CD4-positive, CD25-positive, alpha-beta regulatory T cell (primary cell): ENCODE data around the gene LCN12. TPM values are rescaled to one million over a fixed set of nuclear protein-coding genes. Genes with fewer than 3 reads are reported as not detected.

Experiments used
- ATAC-seq, 2 donors: fragments of 150-1000 bp; cut with Tn5 transposase; one replicate each; pipeline ENCODE4 v1.10.0; 2021; ENCODE audit warnings: low read depth in 2 of 2, moderate number of reproducible peaks in 2 of 2, moderate library complexity in 1 of 2
- DNase-seq, 3 donors: peaks; one replicate each; pipeline versions ENCODE4 v3.0.0 to v3.0.0-alpha.2; 2012 to 2022; ENCODE audit warnings: mixed read lengths in 1 of 3
- H3K27ac ChIP-seq: one replicate; pipeline ENCODE4 v1.7.0; 2013; ENCODE audit warnings: mild to moderate bottlenecking, low read length; ENCODE audit not compliant: insufficient read depth, poor library complexity, severe bottlenecking
- H3K27me3 ChIP-seq: one replicate; pipeline ENCODE4 v1.7.0; 2013; ENCODE audit warnings: low read length; ENCODE audit not compliant: control insufficient read depth, insufficient read depth
- H3K36me3 ChIP-seq: one replicate; pipeline ENCODE4 v1.7.0; 2013; ENCODE audit warnings: mild to moderate bottlenecking, low read length, moderate library complexity; ENCODE audit not compliant: control insufficient read depth, insufficient read depth
- H3K4me1 ChIP-seq: 2 replicates; pipeline ENCODE4 v1.7.0; 2013; ENCODE audit warnings: mild to moderate bottlenecking, low read length; ENCODE audit not compliant: insufficient read depth, control insufficient read depth, poor library complexity, severe bottlenecking
- H3K4me3 ChIP-seq: one replicate; pipeline ENCODE4 v1.7.0; 2013; ENCODE audit warnings: low read depth, mild to moderate bottlenecking, low read length, moderate library complexity
- H3K9me3 ChIP-seq, 2 experiments: 1 replicate in 1 of 2; 2 replicates in 1 of 2; pipeline ENCODE4 v1.7.0; 2013; ENCODE audit warnings: low read length in 2 of 2, mild to moderate bottlenecking in 1 of 2, moderate library complexity in 1 of 2; ENCODE audit not compliant: control insufficient read depth in 2 of 2
- H3K27ac Mint-ChIP-seq, 3 donors: one replicate each; pipeline ENCODE4 v1.8.0; 2020 to 2022; ENCODE audit warnings: mild to moderate bottlenecking in 3 of 3, mixed read lengths in 3 of 3, moderate library complexity in 2 of 3
- H3K27me3 Mint-ChIP-seq: one replicate; pipeline ENCODE4 v1.8.0; 2022; ENCODE audit warnings: mild to moderate bottlenecking, mixed read lengths
- H3K36me3 Mint-ChIP-seq: one replicate; pipeline ENCODE4 v1.8.0; 2020; ENCODE audit warnings: mixed read lengths
- H3K4me1 Mint-ChIP-seq, 4 donors: one replicate each; pipeline ENCODE4 v1.8.0; 2020 to 2022; ENCODE audit warnings: mixed read lengths in 4 of 4, mild to moderate bottlenecking in 1 of 4
- H3K4me3 Mint-ChIP-seq, 4 donors: one replicate each; pipeline ENCODE4 v1.8.0; 2020 to 2022; ENCODE audit warnings: mild to moderate bottlenecking in 4 of 4, mixed read lengths in 4 of 4, moderate library complexity in 3 of 4
- H3K9me3 Mint-ChIP-seq, 7 donors: one replicate each; pipeline ENCODE4 v1.8.0; 2020 to 2022; ENCODE audit warnings: mixed read lengths in 7 of 7, mild to moderate bottlenecking in 3 of 7, moderate library complexity in 2 of 7
- polyA plus RNA-seq, 4 donors: library from polyadenylated mRNA; unstranded; fragments of 300-500 nt; fragmentation: Illumina TruSeq; gene quantifications; one replicate each; pipeline ENCODE4 v1.2.3, GENCODE V29; 2021
- total RNA-seq: library from RNA; stranded (reverse); gene quantifications from one replicate; pipeline ENCODE4 v1.2.3, GENCODE V29; 2022

The LCN12 gene
- total and polyA plus RNA-seq, 5 donors from 2014 or later: 1.4 TPM; not detected in 4

DNA sequence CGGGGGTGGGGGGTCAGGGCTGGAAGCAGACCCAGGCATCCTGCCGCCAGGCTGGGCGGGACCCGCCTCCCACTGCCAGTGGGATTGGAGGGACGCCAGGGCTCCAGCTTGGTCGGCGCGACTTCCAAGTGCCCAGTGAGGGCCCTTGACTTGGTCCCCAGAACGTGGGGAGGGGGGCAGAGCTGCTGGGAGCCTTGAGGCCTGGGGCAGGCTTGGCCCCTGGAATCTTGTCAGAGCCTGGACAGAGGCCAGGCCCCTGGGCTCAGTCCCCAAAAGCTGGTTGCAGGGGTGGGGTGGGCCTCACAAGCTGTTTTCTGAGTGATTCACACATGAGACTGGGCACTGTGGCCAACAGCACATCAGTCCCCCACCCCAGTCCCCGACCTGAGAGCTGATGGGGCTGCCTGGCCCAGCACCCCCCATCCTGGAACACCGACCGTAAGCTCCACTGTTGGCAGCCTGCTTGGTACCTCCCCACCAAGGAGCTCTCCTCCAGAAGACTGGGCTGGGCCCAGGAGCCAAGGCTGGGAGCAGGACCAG is 43.8 kb downstream of the LCN12 start:
- peaks cover 63% of the 10 kb centered on the region for H3K4me1 ChIP-seq
- Mint-ChIP-seq H3K4me1 (peaks cover 0 to 43% (median 18%) of the 10 kb centered on the region in 4 donors), H3K4me3 (peak overlapping the region; percentile 38 to 51 (median 48)), H3K36me3 (no peaks in the 10 kb centered on the region), H3K9me3 (no peaks in the 10 kb centered on the region), H3K27me3 (peaks cover 14% of the 10 kb centered on the region), H3K27ac (peak overlapping the region in 1 of 3 donors; percentile 38)
- H3K4me3 ChIP-seq: no peak overlapping the region
- H3K27me3 ChIP-seq: no peaks in the 10 kb centered on the region
- no peaks in the 10 kb centered on the region for H3K9me3 ChIP-seq
- ATAC-seq: no peak
- no peaks in the 10 kb centered on the region for H3K36me3 ChIP-seq
- H3K27ac ChIP-seq: no peak overlapping the region
- DNase-seq: no peak

DNA sequence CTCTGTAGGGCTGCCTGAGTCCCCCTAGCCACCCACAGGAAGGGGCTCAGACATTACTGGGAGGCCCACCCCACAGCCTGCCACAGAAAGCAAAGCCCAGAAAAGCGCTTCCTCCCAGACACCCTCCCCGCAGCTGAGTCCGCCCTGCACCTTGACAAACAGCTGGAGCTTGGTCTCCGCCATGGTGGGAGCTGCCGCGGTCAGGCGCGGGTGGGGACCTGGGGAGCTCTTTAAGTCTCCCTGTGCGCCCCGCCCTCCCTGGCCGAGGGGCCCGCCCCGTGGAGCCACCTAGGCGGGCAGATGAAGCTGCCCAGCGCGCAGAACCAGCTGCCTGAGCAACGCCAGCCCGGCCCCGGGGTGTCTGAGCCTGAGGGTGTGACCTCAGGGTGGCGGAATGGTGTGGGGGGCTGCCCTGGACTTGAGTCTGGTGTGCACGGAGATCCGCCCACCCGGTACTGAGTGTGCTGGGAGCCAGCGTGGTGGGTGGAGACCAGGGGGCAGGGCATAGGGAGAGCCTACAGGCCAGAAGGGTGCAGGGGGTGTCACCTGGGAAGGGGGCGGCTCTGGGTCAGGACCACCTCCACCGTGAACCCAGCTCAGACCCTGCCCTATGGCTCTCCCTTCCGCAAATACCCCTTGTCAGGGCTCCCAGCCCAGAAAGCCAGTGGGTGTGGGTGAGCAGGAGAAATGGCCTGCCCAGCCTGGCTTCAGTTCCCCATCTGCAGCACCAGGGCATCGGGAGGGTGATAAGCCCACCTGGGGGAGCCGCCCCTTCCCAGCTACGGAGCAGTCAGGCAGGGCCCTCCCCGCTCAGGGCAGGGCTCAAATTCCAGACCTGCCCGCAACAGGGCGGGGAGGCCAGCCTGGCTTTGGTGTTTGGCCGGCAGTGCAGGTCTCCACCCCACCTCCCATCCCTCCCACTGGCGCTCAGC is 44.6 kb downstream of the LCN12 start, which contains the start of gene CLIC3:
TSS of gene CLIC3 (minus strand) at position 208 of the 932 bp plus-strand sequence. CDS start at position 183, 25 bp downstream.
- H3K4me3 Mint-ChIP-seq: peak within 1 kb of the TSS; percentile 38 to 51 (median 48)
- peaks cover 14% of the 10 kb centered on the region for H3K27me3 Mint-ChIP-seq
- ATAC-seq (peak in 1 of 2 donors; percentile 13), DNase-seq (peak in 2 of 3 donors; percentile 17 to 75)
- H3K9me3 Mint-ChIP-seq: no peaks in the 10 kb centered on the region
- no peaks in the 10 kb centered on the region for H3K27me3 ChIP-seq
- H3K4me1 Mint-ChIP-seq: peaks cover 0 to 38% (median 16%) of the 10 kb centered on the region in 4 donors
- peaks cover 63% of the 10 kb centered on the region for H3K4me1 ChIP-seq
- no peak within 1 kb of the TSS for H3K4me3 ChIP-seq
- H3K36me3 ChIP-seq: no peaks in the 10 kb centered on the region
- peak within 1 kb of the TSS; percentile 5 for H3K27ac ChIP-seq
- H3K36me3 Mint-ChIP-seq: no peaks in the 10 kb centered on the region
- peak within 1 kb of the TSS in 1 of 3 donors; percentile 38 for H3K27ac Mint-ChIP-seq
- no peaks in the 10 kb centered on the region for H3K9me3 ChIP-seq

DNA sequence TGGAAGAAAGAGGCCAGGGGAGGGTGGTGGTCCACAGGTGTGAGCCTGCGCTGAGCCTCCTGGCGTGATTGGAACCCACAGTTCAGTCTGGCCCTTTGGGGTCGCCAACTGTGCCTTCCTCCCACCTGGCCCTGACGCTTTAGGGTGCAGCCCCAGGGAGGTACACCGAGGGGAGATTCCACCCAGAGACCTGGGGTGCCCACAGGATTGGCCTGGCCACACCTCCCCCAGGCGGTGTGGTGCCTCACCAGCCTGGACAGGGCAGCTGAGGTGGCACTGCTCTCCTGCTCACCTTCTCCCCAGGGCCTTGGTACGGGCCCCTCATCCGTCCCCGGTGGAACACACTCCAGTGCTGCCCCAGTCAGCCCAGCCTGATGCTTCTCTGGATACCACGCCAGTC is 45.3 kb downstream of the LCN12 start:
- no peak for DNase-seq
- H3K9me3 Mint-ChIP-seq: no peaks in the 10 kb centered on the region
- Histone ChIP-seq H3K4me1 (peaks cover 61% of the 10 kb centered on the region), H3K27ac (no peak overlapping the region), H3K9me3 (no peaks in the 10 kb centered on the region), H3K4me3 (no peak overlapping the region), H3K36me3 (no peaks in the 10 kb centered on the region), H3K27me3 (no peaks in the 10 kb centered on the region)
- no peaks in the 10 kb centered on the region for H3K36me3 Mint-ChIP-seq
- ATAC-seq: no peak
- H3K27me3 Mint-ChIP-seq: peaks cover 14% of the 10 kb centered on the region
- peaks cover 0 to 37% (median 16%) of the 10 kb centered on the region in 4 donors for H3K4me1 Mint-ChIP-seq
- peak overlapping the region in 1 of 3 donors; percentile 36 for H3K27ac Mint-ChIP-seq
- H3K4me3 Mint-ChIP-seq: peak overlapping the region in 3 of 4 donors; percentile 62 to 85 (median 77)

DNA sequence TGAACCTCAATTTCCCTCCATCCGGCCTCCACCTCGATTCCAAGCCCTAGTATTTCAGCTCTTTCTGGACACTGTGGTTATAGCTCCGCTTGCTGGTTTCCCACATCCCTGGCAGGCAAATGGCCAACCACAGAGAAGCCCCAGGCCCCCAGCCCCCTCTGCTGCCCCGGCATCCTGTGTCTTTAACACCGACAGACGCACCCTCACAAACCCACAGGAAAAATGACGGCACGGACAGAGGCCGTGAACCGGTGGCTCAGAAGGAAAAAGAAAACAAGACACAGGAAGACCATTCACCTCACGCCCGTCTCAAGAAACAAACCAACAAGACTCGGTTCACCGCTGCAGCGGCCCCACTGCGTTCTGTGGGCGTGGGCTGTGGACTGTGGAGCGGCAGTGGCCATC is 45.8 kb downstream of the LCN12 start:
- no peaks in the 10 kb centered on the region for H3K9me3 ChIP-seq
- DNase-seq (peak in 1 of 3 donors; percentile 53), ATAC-seq (peak in 1 of 2 donors; percentile 10)
- H3K27ac ChIP-seq: no peak overlapping the region
- Mint-ChIP-seq H3K27ac (peak overlapping the region; percentile 12 to 69 (median 36)), H3K9me3 (no peaks in the 10 kb centered on the region), H3K27me3 (peaks cover 14% of the 10 kb centered on the region), H3K4me3 (peak overlapping the region; percentile 43 to 85 (median 70)), H3K36me3 (no peaks in the 10 kb centered on the region), H3K4me1 (peaks cover 0 to 34% (median 16%) of the 10 kb centered on the region in 4 donors)
- no peaks in the 10 kb centered on the region for H3K27me3 ChIP-seq
- no peak overlapping the region for H3K4me3 ChIP-seq
- peaks cover 57% of the 10 kb centered on the region for H3K4me1 ChIP-seq
- H3K36me3 ChIP-seq: no peaks in the 10 kb centered on the region

DNA sequence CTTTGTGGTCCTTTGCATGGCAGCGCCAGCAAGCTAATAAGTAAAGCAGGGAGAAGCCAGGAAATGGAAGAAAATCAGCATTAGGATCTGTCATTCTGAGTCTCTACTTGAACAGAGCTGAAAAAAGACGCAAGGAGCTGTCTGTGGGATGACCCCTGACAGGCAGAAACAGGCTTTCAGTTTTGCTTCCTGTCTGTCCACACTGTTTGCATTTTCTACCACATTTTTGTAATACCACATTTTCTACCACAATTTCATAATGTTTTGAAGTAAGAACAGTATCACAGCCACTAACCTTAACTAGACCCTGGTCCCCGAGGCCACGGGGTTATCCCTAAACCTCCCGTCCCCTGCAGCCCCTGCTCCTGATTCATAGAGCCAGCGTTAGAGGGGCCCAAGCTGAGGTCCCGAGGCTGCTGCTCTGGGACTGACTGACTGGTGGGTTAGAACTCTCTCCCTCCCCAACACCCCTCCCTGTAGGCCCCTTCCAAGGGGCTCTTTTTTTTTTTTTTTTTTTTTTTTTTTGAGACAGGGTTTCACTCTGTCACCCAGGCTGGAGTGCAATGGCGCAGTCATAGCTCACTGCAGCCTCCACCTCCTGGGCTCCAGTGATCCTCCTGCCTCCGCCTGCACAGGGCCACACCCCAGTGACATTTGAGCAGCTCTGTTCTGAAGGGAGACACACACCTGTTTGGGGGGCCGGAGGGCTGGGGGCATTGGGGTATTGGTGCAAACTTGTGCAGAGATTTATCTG is 48.3 kb downstream of the LCN12 start:
- H3K9me3 ChIP-seq: no peaks in the 10 kb centered on the region
- Mint-ChIP-seq H3K4me3 (peak overlapping the region in 3 of 4 donors; percentile 13 to 43 (median 40)), H3K27ac (peak overlapping the region in 2 of 3 donors; percentile 54 to 86), H3K36me3 (no peaks in the 10 kb centered on the region), H3K9me3 (no peaks in the 10 kb centered on the region), H3K4me1 (peaks cover 0 to 28% (median 13%) of the 10 kb centered on the region in 4 donors), H3K27me3 (peaks cover 14% of the 10 kb centered on the region)
- ATAC-seq (peak; percentile 27 to 44), DNase-seq (peak in 1 of 3 donors; percentile 73)
- no peaks in the 10 kb centered on the region for H3K27me3 ChIP-seq
- H3K27ac ChIP-seq: no peak overlapping the region
- H3K4me1 ChIP-seq: peaks cover 38% of the 10 kb centered on the region
- H3K4me3 ChIP-seq: peak overlapping the region; percentile 35
- H3K36me3 ChIP-seq: no peaks in the 10 kb centered on the region

DNA sequence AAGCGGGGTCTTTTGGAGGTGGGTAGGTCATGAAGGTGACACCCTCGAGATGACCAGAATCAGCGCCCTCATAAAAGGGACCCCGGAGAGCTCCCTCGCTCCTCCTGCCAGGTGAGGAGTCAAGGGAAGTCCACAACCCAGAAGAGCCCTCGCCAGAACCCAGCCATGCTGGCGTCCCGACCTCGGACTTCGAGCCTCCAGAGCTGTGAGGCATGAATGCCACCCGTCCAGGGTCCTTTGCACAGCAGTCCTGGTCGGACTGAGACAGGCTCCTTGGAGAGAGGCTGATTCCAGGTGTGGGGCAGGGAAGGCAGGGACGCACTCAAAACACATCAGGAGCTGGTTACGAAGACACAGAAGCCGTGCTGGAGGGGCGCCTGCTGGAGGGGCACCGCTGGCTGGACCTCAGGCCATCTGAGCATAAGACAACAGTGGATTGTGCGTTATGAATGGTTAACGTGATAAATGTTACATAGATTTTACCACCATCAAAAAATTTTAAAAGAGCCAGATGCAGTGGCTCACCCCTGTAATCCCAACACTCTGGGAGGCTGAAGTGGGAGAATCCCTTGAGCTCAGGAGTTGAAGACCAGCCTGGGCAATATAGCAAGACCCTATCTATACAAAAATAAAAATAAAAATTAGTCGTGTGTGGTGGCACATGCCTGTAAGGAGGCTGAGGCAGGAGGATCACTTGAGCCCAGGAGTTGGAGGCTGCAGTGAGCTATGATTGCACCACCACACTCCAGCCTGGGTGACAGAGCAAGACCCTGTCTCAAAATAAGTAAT is 50.0 kb downstream of the LCN12 start:
- no peak overlapping the region for H3K27ac Mint-ChIP-seq
- DNase-seq (no peak), ATAC-seq (no peak)
- H3K27me3 Mint-ChIP-seq: peaks cover 14% of the 10 kb centered on the region
- H3K36me3 Mint-ChIP-seq: no peaks in the 10 kb centered on the region
- Histone ChIP-seq H3K4me3 (no peak overlapping the region), H3K4me1 (peaks cover 22% of the 10 kb centered on the region), H3K27me3 (no peaks in the 10 kb centered on the region), H3K9me3 (no peaks in the 10 kb centered on the region), H3K27ac (no peak overlapping the region), H3K36me3 (no peaks in the 10 kb centered on the region)
- no peaks in the 10 kb centered on the region for H3K9me3 Mint-ChIP-seq
- no peak overlapping the region for H3K4me3 Mint-ChIP-seq
- H3K4me1 Mint-ChIP-seq: peaks cover 0 to 18% (median 11%) of the 10 kb centered on the region in 4 donors

DNA sequence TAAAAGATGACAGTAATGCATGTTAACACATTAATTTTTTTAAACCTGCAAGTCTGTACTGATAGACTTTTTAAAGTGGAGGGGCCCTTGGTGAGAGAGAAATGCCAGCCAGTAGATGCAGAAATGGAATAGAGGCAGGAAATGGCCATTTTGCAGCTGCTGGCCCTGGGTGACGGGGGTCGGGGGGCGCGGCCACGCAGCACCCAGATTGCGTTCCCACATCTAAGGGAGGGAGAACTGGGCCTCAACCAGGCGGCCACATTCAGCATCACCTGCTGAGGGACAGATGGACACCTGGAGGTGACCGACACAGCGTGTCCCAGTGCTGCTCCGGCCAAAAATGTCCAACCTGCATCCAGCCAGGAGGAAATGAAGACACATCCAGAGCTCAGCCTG is 50.6 kb downstream of the LCN12 start:
- Mint-ChIP-seq H3K4me3 (no peak overlapping the region), H3K9me3 (no peaks in the 10 kb centered on the region), H3K27ac (no peak overlapping the region), H3K27me3 (peaks cover 11% of the 10 kb centered on the region), H3K36me3 (no peaks in the 10 kb centered on the region), H3K4me1 (peaks cover 0 to 16% (median 9%) of the 10 kb centered on the region in 4 donors)
- Histone ChIP-seq H3K4me3 (no peak overlapping the region), H3K4me1 (peaks cover 16% of the 10 kb centered on the region), H3K27ac (no peak overlapping the region), H3K9me3 (no peaks in the 10 kb centered on the region), H3K27me3 (no peaks in the 10 kb centered on the region), H3K36me3 (no peaks in the 10 kb centered on the region)
- DNase-seq (no peak), ATAC-seq (no peak)
